NCI-H146 treated with DMSO at 0.1 percent for 48 hours (cell line): Measurements from ENCODE around the gene FNDC8.
"Not testable (repeated sequence)": the region's sequence is repeated elsewhere in the genome, so short reads cannot be mapped to it uniquely, and the experiment has no call there.

ENCODE experiments used
- DNase-seq: peaks from one replicate; lab custom pipeline; 2025; ENCODE audit not compliant: unreplicated experiment; lab: John Stamatoyannopoulos, UW

Gene FNDC8

DNA sequence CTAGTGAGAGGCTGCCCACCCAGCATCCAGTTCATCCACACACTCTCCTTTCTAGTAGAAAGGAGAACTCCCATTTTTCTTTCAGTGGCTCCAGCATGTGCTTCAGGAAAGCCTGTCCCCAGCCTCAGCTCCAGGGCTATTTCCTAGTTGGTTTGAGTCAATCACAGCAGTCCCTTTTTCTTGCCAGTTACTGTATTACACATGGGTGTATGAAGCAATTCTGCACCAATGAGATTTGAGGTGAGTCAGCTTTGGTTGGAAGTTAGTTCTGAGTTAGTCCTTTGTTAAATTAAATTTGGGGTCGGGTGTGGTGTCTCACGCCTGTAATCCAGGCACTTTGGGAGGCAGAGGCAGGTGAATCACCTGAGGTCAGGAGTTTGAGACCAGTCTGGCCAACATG, 26.5 kb upstream of the FNDC8 start:
- DNase-seq = no peak

DNA sequence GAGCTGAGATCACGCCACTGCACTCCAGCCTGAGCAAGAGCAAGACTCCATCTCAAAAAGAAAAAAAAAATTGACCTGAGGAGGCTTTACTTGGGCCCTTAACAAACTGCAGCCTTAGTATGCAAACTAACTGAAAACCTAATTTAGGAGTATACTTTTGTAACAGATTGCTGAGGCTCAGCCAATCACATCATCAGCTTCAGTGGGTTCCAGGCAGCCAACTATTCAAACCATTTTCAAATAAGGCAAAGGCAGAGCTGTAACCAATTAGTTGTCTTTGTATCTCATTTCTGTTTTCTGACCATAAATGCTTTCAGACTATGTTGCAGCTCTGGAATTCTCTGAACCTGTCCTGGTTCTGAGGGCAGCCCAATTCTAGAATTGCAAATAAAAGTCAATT, 25.7 kb upstream of the FNDC8 start:
- no peak for DNase-seq

DNA sequence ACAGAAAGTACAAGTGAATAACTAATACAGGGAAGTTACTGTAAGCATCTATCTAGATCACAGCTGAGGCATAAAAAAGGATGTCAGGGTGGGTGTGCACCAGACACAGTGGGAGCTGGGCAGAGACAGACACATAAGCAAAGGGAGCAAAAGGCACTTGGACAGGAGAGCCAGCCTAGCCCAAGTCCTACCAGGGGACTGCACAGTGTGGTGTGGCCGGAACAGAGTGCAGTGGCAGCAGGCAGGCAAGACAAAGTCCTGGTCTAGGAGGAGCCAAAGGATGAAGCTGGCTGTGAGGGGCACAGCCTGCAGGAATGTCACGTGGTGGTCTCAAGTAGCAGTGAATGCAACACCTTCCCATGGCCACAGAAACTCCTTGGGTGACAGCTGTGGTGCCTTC, 23.6 kb upstream of the FNDC8 start:
- DNase-seq = no peak

DNA sequence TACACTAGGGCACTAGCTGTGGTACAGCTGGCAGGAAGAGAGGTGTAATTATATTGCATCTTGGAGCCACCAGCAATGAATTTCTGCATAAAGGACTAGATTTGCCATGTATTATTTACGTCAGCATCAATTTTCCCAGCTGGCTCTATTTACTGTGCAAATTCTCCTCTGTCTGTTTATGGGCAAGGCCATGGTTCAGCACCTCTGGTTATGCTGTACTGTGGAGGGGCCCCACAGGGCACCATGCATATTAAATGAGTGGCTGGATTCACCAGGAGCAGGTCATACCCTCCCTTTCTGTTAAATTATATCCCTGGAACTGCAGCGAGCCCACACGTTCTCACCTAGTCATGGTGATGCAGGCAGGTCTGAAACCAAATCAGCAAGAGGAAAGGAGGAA, 21.5 kb upstream of the FNDC8 start:
- DNase-seq = peak; percentile 78

DNA sequence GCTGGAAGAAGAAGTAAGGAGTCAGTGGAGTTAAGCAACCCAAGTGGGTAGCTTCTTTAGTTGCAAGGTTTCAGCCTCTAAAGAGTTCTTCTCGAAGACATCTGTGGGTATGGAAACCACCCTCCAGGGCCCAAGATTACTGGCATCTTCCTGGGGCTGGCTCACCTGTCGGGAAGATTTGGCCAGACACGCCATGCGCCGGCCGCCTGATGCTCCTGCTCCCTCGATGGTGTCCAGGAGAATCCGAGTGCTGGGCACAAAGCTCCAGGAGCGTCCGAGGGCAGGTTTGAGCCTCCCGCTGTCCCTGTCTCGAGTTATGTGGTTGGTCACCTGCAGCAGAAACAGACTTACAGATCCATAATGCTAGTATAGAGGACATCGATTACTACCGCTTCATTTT, 20.4 kb upstream of the FNDC8 start:
- DNase-seq = no peak

DNA sequence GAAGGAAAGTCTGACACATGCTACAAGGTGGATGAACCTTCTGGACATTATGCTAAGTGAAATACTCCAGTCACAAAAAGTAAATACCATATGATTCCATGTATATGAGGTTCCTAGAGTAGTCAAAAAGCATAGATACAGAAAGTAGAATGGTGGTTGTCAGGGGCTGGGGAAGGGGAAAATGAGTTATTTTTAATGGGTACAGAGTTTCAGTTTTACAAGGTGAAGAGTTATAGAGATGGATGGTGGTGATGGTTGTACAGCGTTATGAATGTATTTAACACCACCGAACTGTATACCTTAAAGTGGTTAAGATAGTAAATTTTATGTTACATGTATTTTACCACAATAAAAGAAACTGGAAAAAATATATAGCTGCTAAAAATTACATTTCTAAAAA, 19.7 kb upstream of the FNDC8 start:
- no peak for DNase-seq

DNA sequence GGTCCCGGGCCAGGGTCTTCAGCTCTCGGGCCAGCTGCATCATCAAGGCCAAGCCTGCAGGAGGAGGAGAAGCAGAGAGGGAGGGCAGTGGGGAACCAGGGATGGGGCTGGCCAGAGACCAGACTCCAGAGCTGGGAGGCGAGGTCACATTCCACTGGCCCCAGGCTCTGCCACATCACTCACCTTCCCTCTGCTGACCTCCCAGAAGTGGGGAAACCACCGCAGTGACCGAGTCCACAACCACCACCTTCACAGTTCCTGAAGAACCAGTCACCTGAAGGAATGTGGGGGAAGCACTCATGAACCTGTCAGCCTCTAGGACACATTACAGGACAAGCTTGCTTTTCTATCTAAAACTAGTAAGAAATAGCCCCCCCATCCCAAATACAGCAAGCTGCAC, 18.1 kb upstream of the FNDC8 start:
- DNase-seq = no peak

DNA sequence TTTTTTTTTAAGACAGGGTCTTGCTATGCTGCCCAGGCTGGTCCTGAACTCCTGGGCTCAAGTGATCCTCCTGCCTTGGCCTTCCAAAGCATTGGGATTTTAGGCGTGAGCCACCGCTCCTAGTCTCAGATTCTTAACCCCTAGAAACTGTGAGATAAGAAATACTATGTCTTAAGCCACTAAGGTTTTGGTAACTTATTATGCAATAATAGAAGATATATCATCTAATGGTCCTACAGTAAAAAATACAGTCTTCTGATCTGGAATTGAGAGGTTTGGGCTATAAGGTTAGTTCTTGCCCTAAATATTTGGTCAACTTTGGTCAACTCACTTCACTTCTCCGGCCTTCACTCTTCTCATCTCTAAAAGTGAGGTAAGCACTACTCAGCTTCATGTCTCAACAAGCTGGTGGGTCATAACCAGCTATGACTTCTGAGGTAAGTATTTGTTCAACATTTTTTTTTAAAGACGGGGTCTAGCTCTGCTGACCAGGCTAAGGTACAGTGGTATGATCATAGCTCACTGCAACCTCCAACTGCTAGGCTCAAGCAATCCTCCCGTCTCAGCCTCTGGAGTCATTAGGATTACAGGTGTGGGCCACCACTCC, 16.5 kb upstream of the FNDC8 start:
- no peak for DNase-seq

DNA sequence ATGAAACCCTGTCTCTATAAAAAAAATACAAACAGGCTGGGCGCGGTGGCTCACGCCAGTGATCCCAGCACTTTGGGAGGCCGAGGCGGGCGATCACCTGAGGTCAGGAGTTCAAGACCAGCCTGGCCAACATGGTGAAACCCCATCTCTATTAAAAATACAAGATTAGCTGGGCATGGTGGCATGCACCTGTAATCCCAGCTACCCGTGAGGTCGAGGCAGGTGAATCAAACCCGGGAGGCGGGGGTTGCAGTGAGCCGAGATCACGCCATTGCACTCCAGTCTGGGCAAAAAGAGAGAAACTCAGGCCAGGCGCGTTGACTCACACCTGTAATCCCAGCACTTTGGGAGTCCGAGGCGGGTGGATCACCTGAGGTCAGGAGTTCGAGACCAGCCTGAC, 10.6 kb upstream of the FNDC8 start:
- DNase-seq = not testable (repeated sequence)

DNA sequence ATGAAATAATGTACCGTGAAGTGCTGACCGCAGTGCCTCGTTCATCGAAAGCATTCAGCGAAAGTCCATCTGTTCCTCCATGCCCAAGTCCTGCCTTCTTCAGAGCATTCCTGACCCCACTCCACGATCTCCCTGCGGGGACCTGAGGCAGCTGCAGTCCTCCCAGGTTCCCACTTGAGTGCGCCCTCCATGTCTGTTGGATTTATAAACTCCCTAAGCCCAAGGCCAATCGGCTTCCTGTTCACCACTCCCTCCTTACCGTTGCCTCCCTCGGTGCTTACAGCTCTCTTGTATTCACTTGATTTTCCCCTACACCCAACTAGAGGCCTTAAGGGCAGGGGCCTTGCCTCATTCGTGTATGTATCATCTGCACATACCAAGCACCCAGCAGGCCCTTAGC, 4.6 kb upstream of the FNDC8 start:
- no peak for DNase-seq

DNA sequence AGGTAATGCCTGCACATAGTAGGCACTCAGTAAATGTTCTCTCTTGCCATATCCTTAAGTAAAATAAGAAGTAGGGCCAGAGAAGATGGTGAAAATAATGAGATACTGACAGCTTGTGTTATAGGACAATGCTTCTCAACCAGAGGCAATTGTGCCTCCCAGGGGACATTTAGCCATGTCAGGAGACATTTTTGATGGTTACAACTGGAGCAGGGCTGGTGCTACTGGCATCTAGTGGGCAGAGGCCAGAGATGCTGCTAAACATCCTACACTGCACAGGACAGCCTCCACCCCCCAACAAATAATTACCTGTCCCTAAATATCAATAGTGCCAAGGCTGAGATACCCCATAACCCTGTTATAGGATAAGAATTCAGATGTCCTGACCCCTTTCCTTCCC, 3.4 kb upstream of the FNDC8 start:
- no peak for DNase-seq

DNA sequence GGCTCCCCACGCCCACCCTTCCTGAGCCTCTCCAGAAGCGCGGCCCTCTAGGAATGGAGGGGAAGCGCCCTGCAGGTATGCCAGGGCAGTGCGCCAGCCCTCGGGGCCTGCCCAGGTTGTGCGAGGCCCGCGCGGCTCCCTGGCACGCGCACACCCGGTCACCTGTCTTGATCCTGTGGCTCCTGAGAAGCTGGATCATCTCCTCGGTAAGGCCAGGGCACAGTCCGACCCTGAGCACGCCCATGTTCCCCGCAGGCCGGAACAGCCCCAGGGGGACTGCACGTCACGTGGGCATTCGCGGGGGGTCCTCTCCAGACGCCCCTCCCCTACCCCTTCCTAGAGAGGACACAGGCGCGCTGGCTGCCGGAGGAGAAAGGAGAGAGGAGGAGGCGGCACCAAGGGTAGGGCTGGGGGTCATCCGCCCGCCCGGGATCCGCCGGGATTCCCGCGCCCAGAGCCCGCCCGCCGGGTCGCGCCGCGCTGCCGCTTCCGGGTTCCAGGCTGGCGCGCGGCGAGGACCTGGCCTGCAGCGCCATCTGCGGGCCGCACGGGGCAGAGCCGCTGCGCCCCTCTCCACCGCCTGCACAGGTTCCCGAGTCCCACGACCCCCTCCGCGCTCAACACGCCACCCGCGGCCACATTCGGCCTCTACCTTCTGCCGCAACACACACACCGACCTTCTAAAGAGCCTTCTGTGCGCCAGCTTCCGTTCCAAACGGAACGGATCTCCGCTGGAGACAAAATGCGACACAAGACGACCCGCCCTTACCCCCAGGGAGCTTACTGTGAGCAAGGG, 1.8 kb upstream of the FNDC8 start, which contains the start of gene RAD51D:
TSS of gene RAD51D (minus strand) at position 491 of the 796 bp plus-strand sequence. CDS start at position 244, 247 bp downstream.
- DNase-seq = peak; percentile 90

DNA sequence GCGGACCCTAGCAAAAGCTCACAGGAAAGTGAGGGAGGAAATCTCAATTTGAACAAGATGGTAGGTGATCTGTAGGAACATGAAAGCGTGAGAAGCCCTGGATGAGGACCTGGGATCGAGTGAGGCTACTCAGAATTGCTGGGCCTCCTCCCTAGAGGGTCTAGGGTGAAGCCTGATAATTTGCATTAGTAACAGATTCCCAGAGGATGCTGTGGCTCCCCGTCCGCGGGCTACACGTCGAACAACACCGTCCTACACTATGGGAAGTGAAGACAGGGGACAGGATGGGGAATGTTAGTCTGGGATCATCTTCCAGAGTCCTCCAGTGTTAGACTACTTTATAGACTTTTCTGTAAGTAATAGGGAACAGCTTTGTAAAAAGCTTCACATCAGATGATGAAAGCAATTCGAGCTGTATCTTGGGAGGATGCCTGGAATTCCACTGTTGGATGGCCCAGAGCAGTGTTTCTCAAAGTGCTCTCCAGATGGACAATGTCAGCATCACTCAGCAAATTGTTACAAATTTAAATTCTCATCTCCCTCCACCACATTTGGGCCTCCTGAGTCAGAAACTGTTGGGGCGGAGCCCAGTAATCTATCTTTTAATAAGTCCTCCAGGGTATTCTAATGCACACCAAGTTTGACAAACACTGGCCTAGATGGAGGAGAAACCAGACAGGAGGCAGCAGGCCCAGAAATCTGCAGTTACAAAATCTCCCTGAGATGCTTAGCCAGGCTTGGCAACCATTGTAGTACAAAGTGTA, 6.5 kb downstream of the FNDC8 start:
- no peak for DNase-seq

DNA sequence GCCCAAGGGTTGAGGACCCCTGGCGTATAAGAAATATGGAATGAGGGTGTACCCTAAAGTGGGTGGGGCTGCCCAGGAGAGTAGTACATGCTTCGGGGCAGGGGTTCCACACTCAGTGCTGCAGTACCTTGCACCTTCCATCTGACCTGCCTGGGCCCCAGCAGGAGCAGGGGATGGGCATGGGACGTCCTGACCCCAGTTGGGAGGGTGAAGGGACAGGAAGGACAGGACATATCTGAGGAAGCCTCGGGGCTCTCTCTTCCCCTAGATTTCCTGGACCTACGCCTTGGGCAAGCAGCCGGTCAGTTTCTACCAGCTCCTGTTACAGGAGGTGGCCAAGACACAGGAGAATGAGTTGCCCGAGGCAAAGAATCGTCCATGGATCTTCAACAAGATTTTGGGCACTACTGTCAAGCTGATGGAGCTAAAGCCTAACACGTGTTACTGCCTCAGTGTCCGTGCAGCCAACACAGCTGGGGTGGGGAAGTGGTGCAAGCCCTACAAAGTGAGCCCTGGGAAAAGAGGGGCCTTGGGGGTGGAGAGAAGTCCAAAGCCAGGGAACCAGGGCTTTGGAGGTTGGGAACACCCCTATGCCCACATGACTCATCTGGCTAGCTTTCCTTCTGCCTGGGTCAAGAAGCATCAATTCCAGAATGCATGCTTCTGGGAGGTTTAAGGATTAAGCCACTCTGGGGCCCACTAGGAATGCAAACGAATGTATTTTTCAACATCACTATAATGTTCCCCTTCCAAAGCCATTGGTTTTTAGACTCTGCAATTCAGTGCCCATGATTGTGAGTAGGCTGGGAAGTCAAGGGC, 7.9 kb downstream of the FNDC8 start:
- no peak for DNase-seq

DNA sequence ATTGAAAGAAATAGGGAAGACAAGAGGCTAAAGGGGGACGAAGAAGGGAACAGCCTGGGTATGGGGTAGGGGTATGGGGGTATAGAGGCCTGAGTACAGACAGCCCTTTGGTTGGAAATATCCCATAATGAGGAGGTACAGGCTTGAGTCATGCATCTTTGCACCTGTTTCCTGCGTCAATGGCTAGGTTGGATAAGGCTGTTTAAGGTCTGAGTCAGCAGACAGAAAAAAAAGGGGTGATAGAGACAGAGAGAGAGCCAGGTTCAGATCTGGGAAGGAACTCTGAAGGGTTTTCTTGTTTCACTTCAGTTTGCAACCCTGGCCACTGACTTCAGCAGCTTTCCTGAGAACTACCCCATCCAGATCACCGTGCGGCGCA, 8.5 kb downstream of the FNDC8 start:
- no peak for DNase-seq

DNA sequence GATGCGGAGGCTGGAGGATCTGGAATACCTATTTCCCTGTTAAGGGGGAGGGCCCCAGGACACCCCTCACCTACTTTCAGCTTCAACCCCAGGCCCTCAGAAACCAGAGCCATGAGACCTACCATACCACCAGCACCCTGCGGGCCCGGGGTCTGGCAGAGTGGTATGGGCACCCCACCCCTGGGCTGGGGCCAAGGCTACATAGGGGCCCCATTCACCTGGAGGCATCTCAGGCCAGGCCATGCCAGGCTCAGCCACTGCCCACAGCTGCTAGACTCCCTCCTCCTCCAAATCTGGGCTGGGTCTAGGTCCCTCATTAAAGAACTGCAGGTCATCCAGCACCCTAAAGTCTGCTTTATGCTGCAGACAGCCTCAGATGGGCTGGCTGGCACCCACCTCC, 9.0 kb downstream of the FNDC8 start:
- DNase-seq = no peak

DNA sequence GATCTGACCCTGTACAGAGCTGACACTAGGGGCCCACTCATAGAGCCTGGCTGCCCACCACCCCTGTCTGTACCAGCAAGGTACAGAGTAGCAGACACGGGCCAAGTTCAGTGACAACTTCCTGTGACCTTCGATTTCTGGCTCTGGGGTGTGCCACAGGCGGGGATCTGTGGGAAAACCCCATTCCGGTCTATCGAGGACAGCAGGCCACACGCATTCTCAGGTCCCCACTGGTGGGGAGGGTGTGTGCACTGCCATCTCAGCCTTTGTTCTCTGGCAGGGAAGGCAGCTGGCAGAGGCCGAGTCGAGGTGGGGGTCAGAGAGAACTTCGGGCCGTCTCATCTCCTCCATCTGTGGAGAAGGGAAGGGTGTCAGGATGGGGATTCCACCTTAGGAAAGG, 10.7 kb downstream of the FNDC8 start:
- no peak for DNase-seq

DNA sequence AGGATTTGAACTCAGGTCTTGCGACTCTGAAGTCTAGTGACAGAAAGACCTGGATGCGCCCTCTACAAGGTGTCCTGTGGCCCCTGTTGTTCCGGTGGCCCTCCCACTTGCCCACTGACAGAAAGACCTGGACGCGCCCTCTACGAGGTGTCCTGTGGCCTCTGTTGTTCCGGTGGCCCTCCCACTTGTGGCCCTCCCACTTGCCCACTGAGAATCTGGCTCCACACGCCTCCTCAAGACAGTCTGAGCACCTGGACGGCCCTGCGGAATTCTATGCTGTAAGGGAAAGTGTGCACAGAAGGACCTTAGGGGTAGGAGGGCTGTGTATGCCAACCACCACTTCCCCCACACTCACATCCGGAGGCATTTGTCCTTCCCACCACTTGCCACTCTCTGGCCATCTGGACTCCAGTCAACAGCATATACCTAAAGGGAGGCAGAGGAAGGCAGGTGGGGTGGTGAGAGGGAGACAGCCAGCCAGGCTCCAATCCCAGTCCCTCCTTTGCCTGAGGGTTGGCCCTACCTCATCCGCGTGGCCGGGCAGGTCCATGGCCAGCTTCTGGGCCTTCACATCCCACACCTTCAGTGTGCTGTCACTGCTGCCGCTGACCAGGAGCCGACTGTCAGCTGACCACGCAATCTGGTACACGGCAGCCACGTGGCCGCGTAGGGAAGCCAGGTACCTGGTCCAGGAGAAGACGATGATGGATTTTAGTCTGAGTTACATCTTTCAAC, 11.6 kb downstream of the FNDC8 start:
- no peak for DNase-seq

DNA sequence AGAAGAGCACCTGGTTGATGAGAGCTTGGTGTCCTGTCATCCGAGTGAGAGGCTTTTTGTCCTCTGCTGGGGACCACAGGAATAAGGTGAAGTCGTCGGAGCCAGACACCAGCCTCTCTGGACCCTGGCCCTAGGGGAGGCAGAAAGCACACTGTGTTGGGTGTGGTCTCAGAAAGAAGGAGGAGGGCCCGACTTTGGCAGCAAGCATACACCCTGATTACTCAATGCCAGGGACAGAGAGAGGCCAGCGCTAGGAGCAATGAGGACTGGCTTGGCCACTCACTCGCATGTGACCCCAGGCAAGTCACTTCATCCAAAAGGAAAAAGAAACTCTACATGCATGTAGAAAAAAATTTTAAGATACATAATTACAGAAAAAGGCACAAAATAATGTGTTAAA, 13.9 kb downstream of the FNDC8 start:
- no peak for DNase-seq

DNA sequence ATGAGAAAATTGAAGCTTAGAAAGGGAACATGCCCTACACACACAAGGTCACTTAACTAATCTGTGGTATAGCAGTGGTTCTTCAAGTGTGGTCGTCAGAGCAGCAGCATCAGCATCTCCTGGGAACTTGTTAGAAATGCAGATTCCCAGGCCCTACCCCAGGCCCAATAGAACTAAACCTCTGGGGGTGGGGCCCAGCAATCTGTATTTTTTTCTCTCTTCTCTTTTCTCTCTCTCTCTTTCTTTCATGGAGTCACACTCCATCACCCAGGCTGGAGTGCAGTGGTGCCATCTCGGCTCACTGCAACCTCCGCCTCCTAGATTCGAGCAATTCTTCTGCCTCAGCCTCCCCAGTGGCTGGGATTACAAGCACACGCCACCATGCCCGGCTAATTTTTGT, 16.8 kb downstream of the FNDC8 start:
- no peak for DNase-seq
